H54 (cell line): ENCODE data around the gene NHERF1.

Experiments used
- DNase-seq: peaks from one replicate; pipeline ENCODE4 v3.0.0; 2011; ENCODE audit warnings: low spot score, mixed read lengths; ENCODE audit not compliant: insufficient read length
- FAIRE-seq: peaks from 3 replicates; lab custom pipeline; 2011; peaks lifted over from hg19 to GRCh38; lab: Jason Lieb, UNC
- POLR2A ChIP-seq: IDR thresholded peaks from 2 replicates; pipeline ENCODE4 v1.6.1; 2011; ENCODE audit warnings: low read depth, mild to moderate bottlenecking, low read length

The NHERF1 gene

GRCh38 chr17:74772053-74772452, 23.6 kb downstream of the NHERF1 start:
- TF ChIP-seq POLR2A, result no peak
- no peak for FAIRE-seq
- DNase-seq, result no peak

- FAIRE-seq (no peak), DNase-seq (no peak)
- TF ChIP-seq POLR2A, result no peak
Observed at GRCh38 chr17:74773414-74773813, 25.0 kb downstream of the NHERF1 start.

- FAIRE-seq (no peak), DNase-seq (no peak)
- TF ChIP-seq POLR2A, result no peak
Observed at GRCh38 chr17:74773871-74774286, 25.5 kb downstream of the NHERF1 start.

GRCh38 chr17:74775409-74776043, 27.1 kb downstream of the NHERF1 start:
- TF ChIP-seq POLR2A, result no peak
- FAIRE-seq (no peak), DNase-seq (no peak)

GRCh38 chr17:74776044-74776962, 27.9 kb downstream of the NHERF1 start, which contains the start of gene NAT9:
Gene NAT9, minus strand, starts transcription at chr17:74776345. Its CDS starts 647 bp downstream, at chr17:74775698.
- FAIRE-seq (no peak), DNase-seq (peak; percentile 99)
- TF ChIP-seq POLR2A, result peak; percentile 87

- TF ChIP-seq POLR2A, result no peak
- FAIRE-seq (no peak), DNase-seq (no peak)
Observed at GRCh38 chr17:74776990-74777389, 28.6 kb downstream of the NHERF1 start.

- no peak for TF ChIP-seq POLR2A
- no peak for DNase-seq
- FAIRE-seq, result no peak
Observed at GRCh38 chr17:74777901-74778515, 29.6 kb downstream of the NHERF1 start.

GRCh38 chr17:74778960-74779359, 30.5 kb downstream of the NHERF1 start:
- FAIRE-seq (no peak), DNase-seq (no peak)
- no peak for TF ChIP-seq POLR2A

GRCh38 chr17:74779501-74779900, 31.1 kb downstream of the NHERF1 start:
- FAIRE-seq (no peak), DNase-seq (no peak)
- TF ChIP-seq POLR2A, result no peak

- DNase-seq, result no peak
- no peak for FAIRE-seq
- TF ChIP-seq POLR2A, result no peak
Observed at GRCh38 chr17:74779948-74780400, 31.5 kb downstream of the NHERF1 start.

GRCh38 chr17:74780443-74781238, 32.2 kb downstream of the NHERF1 start:
- no peak for DNase-seq
- FAIRE-seq, result no peak
- no peak for TF ChIP-seq POLR2A

GRCh38 chr17:74782571-74782970, 34.1 kb downstream of the NHERF1 start:
- no peak for DNase-seq
- FAIRE-seq, result no peak
- TF ChIP-seq POLR2A, result no peak

- FAIRE-seq (no peak), DNase-seq (no peak)
- TF ChIP-seq POLR2A, result no peak
Observed at GRCh38 chr17:74784125-74784810, 35.8 kb downstream of the NHERF1 start.
